Activated T-cell treated with anti-CD3 and anti-CD28 coated beads, Interleukin-2, amount 50 U/mL, for 72 hours (primary cell): ENCODE measurements around the gene DENND5B. TPM values are rescaled to one million over a fixed set of nuclear protein-coding genes. Genes with fewer than 3 reads are reported as not detected.
"Not testable (repeated sequence)": the region's sequence is repeated elsewhere in the genome, so short reads cannot be mapped to it uniquely, and the experiment has no call there.

ENCODE experiments used
- ATAC-seq, 2 donors: fragments of 150-1000 bp; cut with Tn5 transposase; replicated peaks in 1 of 2; 2 replicates each; pipeline ENCODE4 v1.10.0; 2021; ENCODE audit warnings: moderate library complexity in 2 of 2, mild to moderate bottlenecking in 1 of 2
- DNase-seq, 2 donors: peaks; one replicate each; pipeline ENCODE4 v3.0.0; 2021 to 2022; ENCODE audit warnings: mixed read lengths in 1 of 2
- H3K27ac Mint-ChIP-seq: one replicate; pipeline ENCODE4 v1.8.0; 2022; ENCODE audit warnings: mild to moderate bottlenecking, moderate library complexity, mixed read lengths
- H3K27me3 Mint-ChIP-seq: one replicate; pipeline ENCODE4 v1.8.0; 2022; ENCODE audit warnings: low read depth, mixed read lengths
- H3K36me3 Mint-ChIP-seq, 2 donors: one replicate each; pipeline ENCODE4 v1.8.0; 2022; ENCODE audit warnings: mixed read lengths in 2 of 2, mild to moderate bottlenecking in 1 of 2; ENCODE audit not compliant: insufficient read depth in 2 of 2
- H3K4me1 Mint-ChIP-seq: one replicate; pipeline ENCODE4 v1.8.0; 2022; ENCODE audit warnings: low read depth, mixed read lengths
- H3K4me3 Mint-ChIP-seq, 2 donors: one replicate each; pipeline ENCODE4 v1.8.0; 2022; ENCODE audit warnings: mild to moderate bottlenecking in 2 of 2, mixed read lengths in 2 of 2, moderate library complexity in 2 of 2
- H3K9me3 Mint-ChIP-seq, 2 donors: one replicate each; pipeline ENCODE4 v1.8.0; 2022; ENCODE audit warnings: mixed read lengths in 2 of 2
- total RNA-seq, 2 donors: library from RNA; stranded (reverse); gene quantifications; one replicate each; pipeline ENCODE4 v1.2.3, GENCODE V29; 2022

Gene DENND5B
- total RNA-seq, 2 donors from 2014 or later = 0.76 to 0.77 TPM

DNA sequence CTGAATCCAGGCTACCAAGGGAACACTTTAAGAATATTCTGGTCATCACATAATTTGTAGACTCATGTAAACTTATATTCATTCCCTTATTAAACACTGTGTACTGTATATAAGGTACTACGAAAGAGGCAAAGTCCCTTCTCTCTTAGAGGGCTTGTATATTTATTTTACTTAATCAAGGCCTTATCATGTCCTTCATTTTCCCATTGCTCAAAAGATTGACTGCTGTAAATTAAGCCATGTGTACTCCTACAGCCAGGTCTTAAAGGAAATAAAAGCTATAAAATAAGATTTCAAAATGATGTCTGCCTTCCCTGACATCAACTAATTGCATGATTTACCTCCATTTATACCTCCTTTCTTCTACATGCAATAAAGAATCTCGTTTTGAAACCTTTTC lies 5.0 kb downstream of the DENND5B start:
- no peak for ATAC-seq
- DNase-seq = no peak
- peaks cover 0 to 2% of the 10 kb centered on the region in 2 donors for H3K36me3 Mint-ChIP-seq
- H3K27me3 Mint-ChIP-seq = peaks cover 30% of the 10 kb centered on the region
- no peak overlapping the region for H3K27ac Mint-ChIP-seq
- no peaks in the 10 kb centered on the region for H3K9me3 Mint-ChIP-seq
- H3K4me3 Mint-ChIP-seq = no peak overlapping the region
- peaks cover 7% of the 10 kb centered on the region for H3K4me1 Mint-ChIP-seq

DNA sequence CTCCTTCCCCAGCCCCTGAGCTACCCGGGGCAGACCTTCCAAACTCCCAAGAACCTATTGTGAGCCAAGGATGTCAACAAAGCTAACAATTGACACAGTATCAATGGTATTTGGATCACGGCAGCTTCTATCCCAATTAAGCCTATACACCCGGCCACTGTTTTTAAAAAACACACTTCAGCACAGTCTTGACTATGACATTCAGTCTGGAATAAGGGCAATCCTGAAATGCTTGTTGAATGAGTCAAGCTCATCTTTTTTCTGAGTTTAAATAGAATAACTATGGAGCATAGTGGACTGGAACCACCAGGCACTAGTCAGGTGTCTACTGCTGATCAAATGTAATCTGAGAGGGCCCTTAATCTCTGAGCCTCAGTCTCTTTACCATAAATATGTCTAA lies 5.7 kb downstream of the DENND5B start:
- no peaks in the 10 kb centered on the region for H3K9me3 Mint-ChIP-seq
- H3K4me3 Mint-ChIP-seq = no peak overlapping the region
- peaks cover 7% of the 10 kb centered on the region for H3K4me1 Mint-ChIP-seq
- peaks cover 30% of the 10 kb centered on the region for H3K27me3 Mint-ChIP-seq
- DNase-seq (no peak), ATAC-seq (no peak)
- peaks cover 0 to 2% of the 10 kb centered on the region in 2 donors for H3K36me3 Mint-ChIP-seq
- H3K27ac Mint-ChIP-seq = no peak overlapping the region

DNA sequence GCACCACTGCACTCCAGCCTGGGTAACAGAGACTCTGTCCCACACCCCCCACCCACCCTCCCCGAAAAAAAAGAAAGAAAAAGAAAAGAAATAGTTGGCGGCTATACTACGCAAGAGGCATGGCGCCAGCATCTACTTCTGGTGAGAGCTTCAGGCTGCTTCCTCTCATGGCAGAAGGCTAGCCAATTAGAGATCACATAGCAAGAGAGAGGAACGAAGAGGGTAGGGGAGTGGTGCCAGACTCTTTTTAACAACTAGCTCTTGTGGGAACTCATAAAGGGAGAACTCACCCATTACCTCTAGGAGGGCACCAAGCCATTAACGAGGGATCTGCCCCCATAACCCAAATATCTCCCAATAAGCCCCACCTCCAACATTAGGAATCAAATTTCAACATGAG lies 6.2 kb downstream of the DENND5B start:
- H3K9me3 Mint-ChIP-seq = no peaks in the 10 kb centered on the region
- no peak overlapping the region for H3K4me3 Mint-ChIP-seq
- ATAC-seq (no peak), DNase-seq (no peak)
- H3K36me3 Mint-ChIP-seq = peaks cover 0 to 2% of the 10 kb centered on the region in 2 donors
- peaks cover 29% of the 10 kb centered on the region for H3K27me3 Mint-ChIP-seq
- H3K4me1 Mint-ChIP-seq = peaks cover 6% of the 10 kb centered on the region
- H3K27ac Mint-ChIP-seq = no peak overlapping the region

DNA sequence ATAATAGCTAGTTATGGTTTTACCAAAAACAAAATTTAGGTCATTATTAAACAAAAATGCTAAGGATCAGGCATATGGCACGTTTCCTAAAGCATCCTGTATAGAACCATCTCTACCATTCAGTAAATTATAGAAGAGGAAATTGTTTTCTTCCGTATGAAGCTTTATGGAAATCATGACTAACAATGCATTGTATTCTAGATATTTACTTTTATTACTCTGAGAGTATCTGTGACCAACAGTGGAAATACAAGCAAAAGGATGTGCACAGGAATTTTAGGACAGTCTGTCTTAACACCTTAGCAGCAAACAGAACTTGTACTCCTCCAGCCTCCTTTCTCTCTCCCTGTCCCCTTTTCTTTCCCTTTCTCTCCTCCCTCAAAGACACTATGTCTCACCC lies 7.1 kb downstream of the DENND5B start:
- DNase-seq (no peak), ATAC-seq (no peak)
- Mint-ChIP-seq H3K9me3 (no peaks in the 10 kb centered on the region), H3K4me1 (no peaks in the 10 kb centered on the region), H3K36me3 (no peaks in the 10 kb centered on the region), H3K27ac (no peak overlapping the region), H3K27me3 (peaks cover 20% of the 10 kb centered on the region), H3K4me3 (no peak overlapping the region)

DNA sequence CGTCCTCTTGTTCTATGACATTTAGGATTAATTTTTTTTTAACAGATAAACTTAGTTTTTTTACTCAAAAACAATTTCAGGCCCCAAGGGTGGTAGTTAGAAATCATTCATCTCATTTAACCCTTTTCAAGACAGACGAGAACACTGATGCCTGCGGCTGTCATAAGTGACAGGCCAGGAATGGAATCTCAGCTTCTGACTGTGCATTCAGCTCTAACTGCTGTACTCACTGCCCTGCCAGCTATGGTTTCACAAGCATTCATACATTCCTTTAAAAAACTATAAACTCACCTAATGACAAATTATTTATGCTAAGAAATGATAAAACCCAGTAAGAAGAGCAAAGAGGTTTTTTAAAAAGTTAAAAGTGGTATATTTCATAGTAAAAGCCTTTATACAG lies 8.8 kb downstream of the DENND5B start:
- Mint-ChIP-seq H3K36me3 (no peaks in the 10 kb centered on the region), H3K27me3 (peaks cover 5% of the 10 kb centered on the region), H3K9me3 (no peaks in the 10 kb centered on the region), H3K27ac (no peak overlapping the region), H3K4me3 (no peak overlapping the region), H3K4me1 (no peaks in the 10 kb centered on the region)
- no peak for DNase-seq
- no peak for ATAC-seq

DNA sequence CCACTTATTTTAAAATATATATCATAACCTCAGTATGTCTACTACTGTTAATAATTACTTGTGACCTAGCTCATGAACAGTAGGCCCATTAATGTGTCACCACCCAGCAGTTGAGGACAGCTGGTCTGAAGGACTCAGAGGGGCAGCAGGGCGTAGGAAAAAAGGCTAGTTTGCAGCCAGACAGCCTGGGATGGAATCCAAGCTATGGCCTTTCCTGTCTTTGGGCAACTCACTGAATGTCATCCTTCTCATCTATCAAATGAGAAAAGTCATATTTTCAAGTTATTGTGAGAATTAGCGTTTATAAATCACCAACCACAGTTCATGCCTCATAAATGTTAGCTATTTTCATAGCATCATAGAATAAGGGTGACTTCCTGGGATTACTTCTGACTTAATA lies 12.3 kb downstream of the DENND5B start:
- no peaks in the 10 kb centered on the region for H3K36me3 Mint-ChIP-seq

DNA sequence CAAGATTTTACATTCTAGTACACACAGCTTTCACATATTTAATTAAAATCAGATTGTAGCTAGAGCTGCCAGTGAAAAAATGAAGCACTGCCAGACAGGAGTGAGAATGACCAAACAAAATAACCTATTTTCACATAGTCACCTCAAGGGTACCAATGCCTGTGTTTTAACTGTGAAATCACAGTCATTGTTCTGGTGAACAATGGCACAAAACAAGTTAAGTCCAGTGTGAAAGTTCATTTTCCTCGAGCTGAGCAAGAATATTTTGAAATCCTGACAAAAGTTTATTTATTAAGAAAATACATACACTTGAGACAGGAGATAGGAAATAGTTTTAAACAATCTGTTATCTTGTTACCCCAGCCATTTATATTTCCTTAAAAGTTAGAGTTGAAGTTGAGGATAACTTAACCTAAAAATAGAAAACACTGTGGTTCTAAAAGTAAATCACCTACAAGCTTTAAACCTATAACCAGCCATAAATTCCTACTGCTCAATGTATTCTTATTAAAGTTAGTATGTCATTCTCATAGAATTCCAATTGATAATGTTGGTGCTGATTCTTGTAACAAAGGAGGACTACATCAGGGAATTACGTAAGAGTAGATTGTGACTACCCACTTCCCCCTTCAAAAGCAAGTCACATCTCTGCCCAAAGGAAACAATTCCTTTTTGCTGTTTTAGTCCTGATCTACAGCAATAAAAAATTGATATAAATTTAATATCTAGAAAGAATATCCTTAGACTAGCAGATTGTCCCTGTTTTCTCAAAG lies 15.9 kb downstream of the DENND5B start:
- H3K27me3 Mint-ChIP-seq = peaks cover 8% of the 10 kb centered on the region
- no peaks in the 10 kb centered on the region for H3K4me1 Mint-ChIP-seq
- DNase-seq (no peak), ATAC-seq (no peak)
- no peaks in the 10 kb centered on the region for H3K9me3 Mint-ChIP-seq
- no peaks in the 10 kb centered on the region for H3K36me3 Mint-ChIP-seq
- H3K27ac Mint-ChIP-seq = no peak overlapping the region
- no peak overlapping the region for H3K4me3 Mint-ChIP-seq

More for the DNA sequence above, 12.3 kb downstream of the DENND5B start:
- Mint-ChIP-seq H3K4me3 (no peak overlapping the region), H3K4me1 (no peaks in the 10 kb centered on the region), H3K27me3 (peaks cover 3% of the 10 kb centered on the region), H3K27ac (no peak overlapping the region), H3K9me3 (no peaks in the 10 kb centered on the region)
- DNase-seq (no peak), ATAC-seq (no peak)

DNA sequence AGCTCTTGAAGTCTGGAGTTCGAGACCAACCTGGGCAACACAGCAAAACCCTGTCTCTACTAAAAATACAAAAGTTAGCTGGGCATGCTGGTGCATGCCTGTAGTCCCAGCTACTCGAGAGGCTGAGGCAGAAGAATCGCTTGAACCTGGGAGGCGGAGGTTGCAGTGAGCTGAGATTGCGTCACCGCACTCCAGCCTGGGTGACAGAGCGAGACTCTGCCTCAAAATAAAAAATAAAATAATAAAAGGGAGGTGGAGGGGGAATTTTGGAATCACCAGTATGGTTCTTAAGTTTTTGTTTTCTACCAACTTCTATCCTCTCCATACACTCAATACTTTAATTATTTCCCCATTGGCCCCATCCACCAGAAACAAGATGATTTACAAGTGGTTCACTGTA lies 16.6 kb downstream of the DENND5B start:
- DNase-seq, H3K4me3 Mint-ChIP-seq, H3K27ac Mint-ChIP-seq, H3K9me3 Mint-ChIP-seq, ATAC-seq, H3K4me1 Mint-ChIP-seq, H3K27me3 Mint-ChIP-seq, H3K36me3 Mint-ChIP-seq: not testable (repeated sequence)

DNA sequence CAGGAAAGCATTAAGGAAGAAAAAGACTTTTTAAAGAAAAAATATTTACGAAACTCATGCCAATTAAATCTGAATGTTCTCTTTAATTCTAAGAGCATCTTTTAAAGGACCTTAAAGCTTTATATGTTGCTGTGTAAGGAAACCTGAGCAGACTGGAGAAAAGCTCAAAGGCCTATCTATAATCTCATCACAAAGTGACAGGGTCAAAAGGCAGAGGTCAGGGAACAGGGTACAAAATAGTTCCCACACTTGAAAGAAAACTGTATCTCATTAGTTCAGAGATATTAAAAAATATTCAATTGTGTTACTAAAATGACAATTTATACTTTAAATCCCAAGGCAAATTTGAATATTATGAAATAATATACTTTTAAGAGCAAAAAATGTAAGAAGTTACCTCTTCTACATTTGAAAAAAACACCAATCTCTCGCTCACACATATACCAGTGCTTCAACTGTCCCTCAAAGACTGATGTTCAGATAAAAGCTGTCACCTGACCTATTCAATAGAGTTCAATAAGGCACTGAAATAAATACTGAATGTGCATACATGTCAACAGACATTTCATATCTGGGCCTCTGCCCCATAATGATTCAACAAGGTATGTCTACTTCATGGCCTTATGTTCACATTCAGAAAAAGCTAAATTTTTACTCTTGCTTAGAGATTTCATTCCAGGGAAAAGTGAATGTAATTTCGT lies 17.9 kb downstream of the DENND5B start:
- no peaks in the 10 kb centered on the region for H3K9me3 Mint-ChIP-seq
- no peak for ATAC-seq
- no peaks in the 10 kb centered on the region for H3K36me3 Mint-ChIP-seq
- no peaks in the 10 kb centered on the region for H3K4me1 Mint-ChIP-seq
- no peak for DNase-seq
- H3K27ac Mint-ChIP-seq = no peak overlapping the region
- peaks cover 8% of the 10 kb centered on the region for H3K27me3 Mint-ChIP-seq
- no peak overlapping the region for H3K4me3 Mint-ChIP-seq

DNA sequence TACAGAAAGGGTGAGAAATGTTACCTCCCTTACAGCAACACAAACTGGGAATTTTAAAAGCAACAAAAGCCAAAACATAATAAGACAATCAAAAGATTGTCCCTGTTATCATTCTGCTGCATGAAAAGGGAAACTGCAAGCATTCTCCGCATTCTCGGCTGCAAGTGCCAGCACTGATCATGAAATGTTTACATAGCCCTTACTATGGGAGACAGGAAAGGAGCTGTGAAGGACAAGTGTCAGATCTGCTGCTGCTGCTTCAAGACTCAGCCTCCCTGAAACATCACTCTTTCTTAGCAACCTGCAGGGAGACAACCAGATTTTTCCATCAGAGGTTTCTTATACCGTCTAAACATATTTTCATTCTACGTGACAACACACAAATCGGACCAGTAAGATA lies 20.1 kb downstream of the DENND5B start:
- Mint-ChIP-seq H3K4me3 (no peak overlapping the region), H3K36me3 (no peaks in the 10 kb centered on the region), H3K27ac (no peak overlapping the region), H3K4me1 (no peaks in the 10 kb centered on the region), H3K9me3 (no peaks in the 10 kb centered on the region), H3K27me3 (peaks cover 8% of the 10 kb centered on the region)
- no peak for ATAC-seq
- no peak for DNase-seq

DNA sequence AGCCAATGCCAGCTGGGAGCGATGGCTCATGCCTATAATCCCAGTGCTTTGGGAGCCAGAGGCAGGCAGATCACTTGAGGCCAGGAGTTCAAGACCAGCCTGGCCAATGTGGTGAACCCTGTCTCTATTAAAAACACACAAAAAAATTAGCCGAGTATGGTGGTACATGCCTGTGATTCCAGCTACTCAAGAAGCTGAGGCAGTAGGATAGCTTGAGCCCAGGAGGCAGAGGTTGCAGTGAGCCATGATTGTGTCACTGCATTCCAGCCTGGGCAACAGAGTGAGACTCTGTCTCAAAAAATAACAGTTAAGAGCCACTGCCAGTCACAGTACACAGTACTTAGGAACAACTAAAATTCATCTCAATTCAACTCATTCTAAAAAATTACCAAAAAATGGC lies 21.4 kb downstream of the DENND5B start:
- H3K27ac Mint-ChIP-seq, H3K4me3 Mint-ChIP-seq, H3K36me3 Mint-ChIP-seq, H3K27me3 Mint-ChIP-seq, H3K4me1 Mint-ChIP-seq, DNase-seq, H3K9me3 Mint-ChIP-seq, ATAC-seq: not testable (repeated sequence)

DNA sequence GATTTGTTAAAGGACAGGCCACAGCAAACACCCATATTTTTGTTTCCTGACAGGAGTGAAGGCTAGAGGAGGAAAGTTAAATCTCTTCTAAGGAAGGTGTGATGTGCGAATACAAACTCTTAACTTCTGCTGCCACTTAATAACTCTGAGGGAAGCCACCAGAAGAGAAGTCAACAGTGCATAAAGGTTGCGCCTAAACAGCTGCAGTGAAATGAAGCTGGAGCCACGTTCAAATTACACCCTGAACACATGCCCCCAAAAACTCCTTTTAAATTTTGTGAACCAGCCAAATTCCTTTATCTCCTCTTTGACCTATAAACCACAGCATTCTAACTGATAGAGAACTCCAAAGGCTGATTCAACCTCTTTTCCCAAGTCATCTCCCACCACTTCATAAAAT lies 22.4 kb downstream of the DENND5B start:
- DNase-seq (no peak), ATAC-seq (no peak)
- Mint-ChIP-seq H3K36me3 (no peaks in the 10 kb centered on the region), H3K9me3 (no peaks in the 10 kb centered on the region), H3K27me3 (peaks cover 3% of the 10 kb centered on the region), H3K27ac (no peak overlapping the region), H3K4me1 (no peaks in the 10 kb centered on the region), H3K4me3 (no peak overlapping the region)

DNA sequence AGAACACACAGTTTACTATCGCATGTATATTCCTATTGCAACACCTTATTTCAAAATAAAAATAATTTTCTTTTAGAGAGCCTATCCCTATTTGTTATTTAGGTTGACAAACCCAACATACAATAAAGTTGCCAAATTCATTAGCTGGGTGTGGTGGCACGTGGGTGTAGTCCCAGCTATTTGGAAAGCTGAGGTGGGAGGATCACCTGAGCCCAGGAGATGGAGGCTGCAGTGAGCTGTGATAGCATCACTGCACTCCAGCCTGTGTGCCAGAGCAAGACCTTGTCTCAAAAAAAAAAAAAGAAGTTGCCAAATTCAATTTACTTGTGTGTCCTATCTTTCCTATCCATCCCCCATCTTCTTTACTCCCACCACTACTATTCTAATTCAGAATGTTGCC lies 23.9 kb downstream of the DENND5B start:
- Mint-ChIP-seq H3K4me3 (no peak overlapping the region), H3K36me3 (no peaks in the 10 kb centered on the region), H3K4me1 (no peaks in the 10 kb centered on the region), H3K27me3 (no peaks in the 10 kb centered on the region), H3K27ac (no peak overlapping the region), H3K9me3 (no peaks in the 10 kb centered on the region)
- ATAC-seq (no peak), DNase-seq (no peak)

DNA sequence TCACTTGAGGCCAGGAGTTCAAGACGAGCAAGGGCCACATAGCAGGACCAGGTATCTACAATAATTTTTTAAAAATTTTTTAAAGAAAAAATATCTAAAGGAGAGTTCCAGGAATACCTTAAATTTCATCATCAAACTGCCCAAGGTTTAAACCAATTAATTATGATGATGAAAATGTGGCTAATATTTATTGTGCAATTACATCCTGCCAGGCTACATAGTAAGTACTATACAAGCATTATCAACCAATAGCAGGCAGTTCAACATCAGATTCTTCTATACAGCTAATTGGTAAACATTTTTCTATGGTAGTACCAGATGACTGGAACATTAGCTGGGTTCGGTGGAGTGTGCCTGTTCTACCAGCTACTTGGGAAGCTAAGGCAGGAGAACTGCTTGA lies 24.4 kb downstream of the DENND5B start:
- Mint-ChIP-seq H3K4me3 (no peak overlapping the region), H3K27ac (no peak overlapping the region), H3K36me3 (no peaks in the 10 kb centered on the region), H3K27me3 (no peaks in the 10 kb centered on the region), H3K4me1 (no peaks in the 10 kb centered on the region), H3K9me3 (no peaks in the 10 kb centered on the region)
- no peak for ATAC-seq
- DNase-seq = no peak
